Measurements from ENCODE around the gene WBP1. TPM values are rescaled to one million over a fixed set of nuclear protein-coding genes. Genes with fewer than 3 reads are reported as not detected.

WBP1 gene
- total RNA-seq (10 to 100 TPM; 38.1 to 56.5 TPM), polyA plus RNA-seq (100 to 1,000 TPM in 1 of 2 donors, 10 to 100 TPM in 1; 59.2 to 149 TPM)
- long read RNA-seq, donor 1, transcript WBP1-201 (4 exons, 1,294 nt) = major isoform, 11 of 24 reads
- long read RNA-seq, donor 1, partial matches to known transcripts = 3 of 24 reads
- long read RNA-seq, donor 1, other reads (novel, unspliced or antisense) = 6 of 24 reads
- long read RNA-seq, donor 2, transcript WBP1-201 (4 exons, 1,294 nt) = major isoform, 9 of 14 reads
- long read RNA-seq, donor 2, partial matches to known transcripts = 0 of 14 reads
- long read RNA-seq, donor 2, other reads (novel, unspliced or antisense) = 3 of 14 reads

DNA sequence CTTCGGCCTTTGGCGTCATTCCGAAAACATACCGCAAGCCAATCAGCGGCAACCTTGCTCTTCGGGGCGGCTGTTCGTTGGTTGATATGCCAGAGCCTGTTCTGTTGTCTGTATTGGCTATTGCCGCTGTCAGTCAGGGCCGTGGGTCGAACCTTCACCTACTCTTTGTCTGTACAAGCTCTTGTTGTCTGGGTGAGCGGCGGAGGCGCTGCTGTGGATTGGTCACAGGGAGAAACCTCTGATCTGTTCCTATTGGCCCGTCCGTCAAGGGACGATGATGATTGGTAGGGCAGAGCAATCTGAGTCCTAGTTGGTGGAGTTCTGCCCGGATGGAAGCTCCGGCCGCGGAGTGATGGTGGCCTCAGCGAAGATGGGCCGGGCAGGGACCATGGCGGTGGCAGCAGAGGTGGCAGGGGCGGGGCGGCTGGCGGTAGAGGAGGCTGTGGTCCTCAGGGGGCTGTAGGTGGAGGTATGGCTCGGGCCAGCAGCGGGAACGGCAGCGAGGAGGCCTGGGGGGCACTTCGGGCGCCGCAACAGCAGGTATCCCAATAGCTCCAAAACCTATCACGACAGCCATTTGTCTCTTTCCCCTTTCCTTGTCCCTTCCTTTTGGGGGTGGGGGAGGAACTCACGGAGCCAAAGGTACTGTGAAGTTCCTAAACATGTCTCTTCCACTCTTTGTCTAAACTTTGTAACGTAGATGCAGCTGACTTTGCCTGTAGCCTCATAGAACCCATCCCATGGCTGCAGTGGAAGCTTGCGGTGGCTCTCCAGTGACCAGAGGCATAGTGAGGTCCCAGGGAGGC is at the start of gene WBP1:
Gene WBP1, plus strand, starts transcription at position 307 of the 806 bp plus-strand sequence. Its CDS starts 165 bp downstream, at position 472.
- H3K36me3 ChIP-seq (ENCODE audit: control insufficient read depth in 1 of 2, insufficient read depth in 2 of 2, low read length in 1 of 2) = no peaks in the 10 kb centered on the region
- no peaks in the 10 kb centered on the region for H3K9me3 ChIP-seq (ENCODE audit: control insufficient read depth, low read length)
- peak; percentile 99 to 100 for DNase-seq
- peak within 1 kb of the TSS; percentile 53 to 64 for H3K4me3 ChIP-seq (ENCODE audit: low read length in 2 of 2)
- H3K27me3 ChIP-seq (ENCODE audit: control insufficient read depth in 1 of 2, insufficient read depth in 2 of 2, low read length in 1 of 2) = no peaks in the 10 kb centered on the region
- WGBS, 2 donors = 0 to 1% methylated on average over 35 to 38 of the region's 38 CpGs
- H3K27ac ChIP-seq (ENCODE audit: low read depth in 1 of 2, low read length in 2 of 2) = peak within 1 kb of the TSS; percentile 68 to 85
- ATAC-seq (ENCODE audit: low FRiP score) = peak; percentile 96
- intact Hi-C loops (cut with DNase I) = no loop called here
- peaks cover 2 to 3% of the 10 kb centered on the region in 2 donors for H3K4me1 ChIP-seq (ENCODE audit: control insufficient read depth in 1 of 2, insufficient read depth in 2 of 2, low read length in 2 of 2)

DNA sequence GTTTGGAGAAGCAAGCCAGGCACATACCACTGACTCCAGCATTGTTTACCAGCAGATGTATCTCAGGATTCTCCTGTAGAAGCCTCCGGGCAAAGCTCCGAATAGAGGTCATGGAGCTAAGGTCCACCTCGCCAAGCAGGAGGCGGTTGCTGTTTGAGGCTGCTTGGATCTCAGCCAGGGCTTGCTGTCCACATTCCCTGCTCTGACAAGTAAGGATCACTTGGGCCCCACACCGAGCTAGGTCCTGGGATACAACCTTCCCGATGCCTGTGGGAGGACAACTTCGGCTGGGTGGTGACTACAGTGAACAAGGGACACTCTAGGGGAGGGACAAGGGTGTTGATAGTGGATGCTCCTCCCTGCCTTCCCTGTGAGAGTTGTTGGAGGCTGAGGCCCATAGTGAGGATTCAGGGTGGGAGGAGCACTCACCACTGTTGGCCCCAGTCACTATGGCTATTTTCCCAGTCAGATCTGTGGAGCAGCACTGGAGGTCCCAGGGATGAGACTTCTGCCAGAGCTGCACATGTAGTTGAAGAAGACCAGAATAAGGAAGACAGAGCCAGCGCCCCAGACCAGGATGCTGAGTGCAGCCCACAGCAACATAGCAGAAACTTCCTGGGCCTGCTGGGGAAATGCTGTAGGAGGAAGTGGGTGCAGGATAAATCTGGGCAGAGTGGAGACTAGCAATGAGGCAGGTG is 45.1 kb upstream of the WBP1 start:
- Histone ChIP-seq H3K4me1 (ENCODE audit: control insufficient read depth in 1 of 2, insufficient read depth in 2 of 2, low read length in 2 of 2) (no peaks in the 10 kb centered on the region), H3K9me3 (ENCODE audit: control insufficient read depth, low read length) (no peaks in the 10 kb centered on the region), H3K27me3 (ENCODE audit: control insufficient read depth in 1 of 2, insufficient read depth in 2 of 2, low read length in 1 of 2) (no peaks in the 10 kb centered on the region), H3K36me3 (ENCODE audit: control insufficient read depth in 1 of 2, insufficient read depth in 2 of 2, low read length in 1 of 2) (no peaks in the 10 kb centered on the region), H3K4me3 (ENCODE audit: low read length in 2 of 2) (no peak overlapping the region), H3K27ac (ENCODE audit: low read depth in 1 of 2, low read length in 2 of 2) (no peak overlapping the region)
- ATAC-seq (ENCODE audit: low FRiP score) (no peak), DNase-seq (peak in 1 of 2 donors; percentile 49)
- WGBS, 2 donors = 91 to 92% methylated on average over 8 of the region's 8 CpGs
- intact Hi-C loops (cut with DNase I) = no loop called here

DNA sequence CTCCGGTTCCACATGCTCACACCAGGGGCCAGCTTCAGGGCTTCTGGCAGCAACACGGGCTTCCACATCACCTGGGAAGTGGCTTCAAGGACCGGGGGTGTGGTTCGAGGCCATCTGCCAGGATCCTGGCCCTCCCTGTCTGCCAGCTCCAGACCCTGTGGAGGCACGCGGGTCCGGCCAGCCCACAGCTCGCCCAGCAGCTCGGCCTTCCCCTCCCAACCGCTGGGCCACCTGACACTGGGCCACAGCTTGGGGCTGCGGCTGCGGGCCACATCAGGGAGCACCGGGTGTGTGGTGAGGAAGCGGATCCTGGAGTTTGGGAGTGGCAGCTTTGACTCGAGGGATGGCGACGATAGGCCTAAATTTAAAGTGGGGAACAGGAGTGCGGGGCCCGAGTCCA is 43.8 kb upstream of the WBP1 start:
- ATAC-seq (ENCODE audit: low FRiP score) (peak; percentile 49), DNase-seq (no peak)
- intact Hi-C loops (cut with DNase I) = no loop called here
- Histone ChIP-seq H3K27ac (ENCODE audit: low read depth in 1 of 2, low read length in 2 of 2) (no peak overlapping the region), H3K4me1 (ENCODE audit: control insufficient read depth in 1 of 2, insufficient read depth in 2 of 2, low read length in 2 of 2) (no peaks in the 10 kb centered on the region), H3K4me3 (ENCODE audit: low read length in 2 of 2) (peak overlapping the region; percentile 20 to 48), H3K27me3 (ENCODE audit: control insufficient read depth in 1 of 2, insufficient read depth in 2 of 2, low read length in 1 of 2) (no peaks in the 10 kb centered on the region), H3K36me3 (ENCODE audit: control insufficient read depth in 1 of 2, insufficient read depth in 2 of 2, low read length in 1 of 2) (no peaks in the 10 kb centered on the region), H3K9me3 (ENCODE audit: control insufficient read depth, low read length) (no peaks in the 10 kb centered on the region)
- 45 to 49% methylated on average over 19 of the region's 19 CpGs for whole genome bisulfite sequencing, 2 donors

DNA sequence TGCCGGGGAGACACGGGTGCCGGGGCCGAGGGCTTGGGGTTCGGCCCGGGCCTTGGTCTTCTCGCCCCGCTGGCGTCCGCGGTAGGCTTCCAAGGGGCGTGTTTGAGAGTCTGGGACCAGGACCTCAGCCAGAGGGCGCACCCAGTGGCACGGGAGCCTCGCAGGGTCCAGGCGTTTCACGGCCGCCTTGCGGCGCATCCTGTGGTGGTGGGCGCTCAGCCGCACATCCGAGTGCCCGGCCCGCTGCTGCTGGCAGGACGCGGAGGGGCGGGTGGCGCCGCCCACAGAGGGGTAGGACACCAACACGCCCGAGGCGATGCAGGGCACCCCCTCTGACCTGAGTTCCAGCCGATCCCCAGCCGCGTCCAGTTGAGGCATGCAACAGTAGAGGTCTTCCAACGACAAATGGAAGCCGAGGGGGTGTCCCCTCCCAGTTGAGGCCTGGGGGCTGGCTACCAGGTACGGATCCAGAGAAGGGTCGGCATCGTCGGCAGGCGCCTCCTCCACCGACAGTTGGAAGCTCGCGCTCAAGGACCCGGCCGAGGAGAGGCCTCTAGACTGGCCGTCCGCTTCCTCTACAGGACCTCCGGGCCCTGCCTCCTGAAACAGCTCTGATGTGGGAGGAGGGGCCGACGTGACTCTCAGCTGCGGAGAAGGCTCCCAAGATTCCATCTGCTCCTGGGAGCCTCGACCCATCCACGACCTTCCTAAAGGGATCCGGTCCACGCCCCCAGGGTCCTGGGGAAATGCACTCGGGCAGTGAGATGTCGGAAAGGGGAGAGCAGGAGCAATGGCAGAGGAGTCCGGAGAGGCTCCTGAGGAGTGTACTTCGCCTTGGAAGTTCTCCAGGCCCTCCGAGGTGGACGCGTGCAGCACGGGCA is 43.1 kb upstream of the WBP1 start:
- intact Hi-C loops (cut with DNase I) = no loop called here
- ATAC-seq (ENCODE audit: low FRiP score) (peak; percentile 79), DNase-seq (peak; percentile 75 to 87)
- Histone ChIP-seq H3K36me3 (ENCODE audit: control insufficient read depth in 1 of 2, insufficient read depth in 2 of 2, low read length in 1 of 2) (no peaks in the 10 kb centered on the region), H3K9me3 (ENCODE audit: control insufficient read depth, low read length) (no peaks in the 10 kb centered on the region), H3K4me3 (ENCODE audit: low read length in 2 of 2) (peak overlapping the region; percentile 20 to 48), H3K27me3 (ENCODE audit: control insufficient read depth in 1 of 2, insufficient read depth in 2 of 2, low read length in 1 of 2) (no peaks in the 10 kb centered on the region), H3K4me1 (ENCODE audit: control insufficient read depth in 1 of 2, insufficient read depth in 2 of 2, low read length in 2 of 2) (no peaks in the 10 kb centered on the region), H3K27ac (ENCODE audit: low read depth in 1 of 2, low read length in 2 of 2) (no peak overlapping the region)
- WGBS, 2 donors = 3% methylated on average over 61 to 66 of the region's 66 CpGs

DNA sequence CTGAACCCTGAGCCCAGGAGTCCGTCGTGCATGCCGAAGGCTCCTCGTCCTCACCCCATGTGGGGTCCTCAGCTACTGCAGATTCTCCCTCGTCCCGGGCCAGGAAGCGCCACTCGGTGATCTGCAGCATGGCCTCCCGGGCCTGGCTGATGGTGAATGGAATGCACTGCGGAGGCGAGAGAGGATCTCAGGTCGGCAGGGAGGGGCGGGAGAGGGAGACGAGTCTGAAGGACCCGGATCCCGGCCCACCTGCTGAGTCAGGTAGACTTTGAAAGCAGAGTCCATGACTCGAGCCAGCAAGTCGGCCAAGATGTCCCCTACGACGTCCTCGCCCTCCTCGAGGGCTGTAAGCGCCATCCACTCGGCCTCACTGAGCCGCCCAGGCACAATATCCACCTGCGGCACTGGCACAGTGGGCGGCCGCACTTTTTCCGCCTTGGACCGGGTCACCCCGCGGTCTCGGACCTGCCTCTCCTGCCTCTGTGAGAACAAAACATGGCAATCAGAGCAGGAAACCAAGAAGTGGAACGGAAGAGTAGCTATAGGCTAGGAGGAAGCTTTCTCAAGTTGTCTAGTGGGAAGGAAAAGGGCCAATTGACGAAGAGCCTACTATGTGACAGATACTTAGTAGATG is 42.4 kb upstream of the WBP1 start:
- Histone ChIP-seq H3K4me1 (ENCODE audit: control insufficient read depth in 1 of 2, insufficient read depth in 2 of 2, low read length in 2 of 2) (no peaks in the 10 kb centered on the region), H3K36me3 (ENCODE audit: control insufficient read depth in 1 of 2, insufficient read depth in 2 of 2, low read length in 1 of 2) (no peaks in the 10 kb centered on the region), H3K27me3 (ENCODE audit: control insufficient read depth in 1 of 2, insufficient read depth in 2 of 2, low read length in 1 of 2) (no peaks in the 10 kb centered on the region), H3K4me3 (ENCODE audit: low read length in 2 of 2) (peak overlapping the region in 1 of 2 donors; percentile 48), H3K27ac (ENCODE audit: low read depth in 1 of 2, low read length in 2 of 2) (no peak overlapping the region), H3K9me3 (ENCODE audit: control insufficient read depth, low read length) (no peaks in the 10 kb centered on the region)
- ATAC-seq (ENCODE audit: low FRiP score) (no peak), DNase-seq (peak; percentile 56 to 77)
- 59 to 62% methylated on average over 35 of the region's 35 CpGs for WGBS, 2 donors
- intact Hi-C loops (cut with DNase I) = no loop called here

DNA sequence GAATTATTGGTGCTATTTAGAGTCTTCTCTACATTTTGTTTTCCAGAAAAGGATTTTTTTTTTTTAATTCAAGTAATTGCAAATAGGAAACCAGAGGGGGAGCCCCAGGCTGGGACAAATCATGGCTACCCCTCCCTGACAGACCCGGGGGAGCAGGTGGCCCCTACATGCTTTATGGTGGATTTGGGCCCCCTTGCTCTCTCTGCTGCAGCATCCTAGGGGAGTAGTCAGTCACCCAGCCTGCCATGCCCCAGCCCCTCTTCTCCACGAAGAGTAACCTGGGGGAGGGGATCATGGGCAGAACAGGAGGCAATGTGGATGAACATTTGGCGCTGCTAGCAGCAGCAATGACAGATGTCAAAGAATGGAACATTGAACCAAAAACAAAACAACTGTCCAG is 41.5 kb upstream of the WBP1 start:
- DNase-seq (peak in 1 of 2 donors; percentile 48), ATAC-seq (ENCODE audit: low FRiP score) (no peak)
- Histone ChIP-seq H3K27ac (ENCODE audit: low read depth in 1 of 2, low read length in 2 of 2) (no peak overlapping the region), H3K4me1 (ENCODE audit: control insufficient read depth in 1 of 2, insufficient read depth in 2 of 2, low read length in 2 of 2) (no peaks in the 10 kb centered on the region), H3K9me3 (ENCODE audit: control insufficient read depth, low read length) (no peaks in the 10 kb centered on the region), H3K4me3 (ENCODE audit: low read length in 2 of 2) (no peak overlapping the region), H3K27me3 (ENCODE audit: control insufficient read depth in 1 of 2, insufficient read depth in 2 of 2, low read length in 1 of 2) (no peaks in the 10 kb centered on the region), H3K36me3 (ENCODE audit: control insufficient read depth in 1 of 2, insufficient read depth in 2 of 2, low read length in 1 of 2) (no peaks in the 10 kb centered on the region)
- intact Hi-C loops (cut with DNase I) = no loop called here
- 70 to 76% methylated on average over 3 of the region's 3 CpGs for WGBS, 2 donors

DNA sequence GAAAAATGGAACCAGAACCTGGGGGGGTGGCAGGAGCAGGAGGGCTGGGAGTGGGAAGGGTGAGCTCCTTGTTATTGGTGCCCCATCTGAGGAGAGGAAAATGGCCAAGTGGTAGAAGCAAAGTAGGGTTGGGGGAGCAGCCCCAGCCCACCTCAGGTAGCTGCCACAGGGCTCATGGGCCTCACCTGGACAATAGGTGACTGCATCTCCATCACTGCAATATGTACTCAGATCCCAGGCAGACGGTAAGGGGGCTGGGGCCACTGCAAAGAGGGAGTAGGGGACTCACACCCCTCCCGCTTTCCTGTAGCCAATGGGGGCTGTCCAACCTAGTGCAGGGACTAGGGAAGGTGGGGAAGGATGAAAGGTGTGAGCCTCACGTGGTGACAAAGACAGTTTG is 41.0 kb upstream of the WBP1 start:
- WGBS, 2 donors = 89 to 93% methylated on average over 3 of the region's 3 CpGs
- DNase-seq (peak in 1 of 2 donors; percentile 13), ATAC-seq (ENCODE audit: low FRiP score) (no peak)
- Histone ChIP-seq H3K27me3 (ENCODE audit: control insufficient read depth in 1 of 2, insufficient read depth in 2 of 2, low read length in 1 of 2) (no peaks in the 10 kb centered on the region), H3K27ac (ENCODE audit: low read depth in 1 of 2, low read length in 2 of 2) (no peak overlapping the region), H3K9me3 (ENCODE audit: control insufficient read depth, low read length) (no peaks in the 10 kb centered on the region), H3K36me3 (ENCODE audit: control insufficient read depth in 1 of 2, insufficient read depth in 2 of 2, low read length in 1 of 2) (no peaks in the 10 kb centered on the region), H3K4me1 (ENCODE audit: control insufficient read depth in 1 of 2, insufficient read depth in 2 of 2, low read length in 2 of 2) (no peaks in the 10 kb centered on the region), H3K4me3 (ENCODE audit: low read length in 2 of 2) (no peak overlapping the region)
- intact Hi-C loops (cut with DNase I) = no loop called here

Data from aorta (tissue), 5 donors.